Ectodermal cell (in vitro differentiated cells): Measurements from ENCODE around the gene SAMD14.
A peak's percentile ranks its signal among the peaks of the same experiment; 100 is the strongest.

Source experiments
- H3K27ac ChIP-seq: 2 replicates; pipeline ENCODE4 v1.7.0; 2013; ENCODE audit warnings: mild to moderate bottlenecking, low read depth, low read length; ENCODE audit not compliant: insufficient read depth, poor library complexity, severe bottlenecking
- H3K27me3 ChIP-seq: 2 replicates; pipeline ENCODE4 v1.7.0; 2013; ENCODE audit warnings: mild to moderate bottlenecking, low read length; ENCODE audit not compliant: insufficient read depth, control insufficient read depth, poor library complexity, severe bottlenecking
- H3K36me3 ChIP-seq: one replicate; pipeline ENCODE4 v1.7.0; 2013; ENCODE audit warnings: low read length; ENCODE audit not compliant: control insufficient read depth, insufficient read depth
- H3K4me1 ChIP-seq: one replicate; pipeline ENCODE4 v1.7.0; 2013; ENCODE audit warnings: low read length; ENCODE audit not compliant: control insufficient read depth, insufficient read depth
- H3K4me3 ChIP-seq: 2 replicates; pipeline ENCODE4 v1.7.0; 2013; ENCODE audit warnings: low read depth, low read length, control low read depth; ENCODE audit not compliant: insufficient read depth
- H3K9me3 ChIP-seq: 2 replicates; pipeline ENCODE4 v1.7.0; 2013; ENCODE audit warnings: mild to moderate bottlenecking, low read length, moderate library complexity; ENCODE audit not compliant: control insufficient read depth
- WGBS, 2 experiments: methylation state at CpG; one replicate each; pipeline ENCODE4 v1.1.7; 2013; ENCODE audit warnings: missing lambda C conversion rate in 2 of 2; 5-methylcytosine and 5-hydroxymethylcytosine counted together

SAMD14 gene

DNA sequence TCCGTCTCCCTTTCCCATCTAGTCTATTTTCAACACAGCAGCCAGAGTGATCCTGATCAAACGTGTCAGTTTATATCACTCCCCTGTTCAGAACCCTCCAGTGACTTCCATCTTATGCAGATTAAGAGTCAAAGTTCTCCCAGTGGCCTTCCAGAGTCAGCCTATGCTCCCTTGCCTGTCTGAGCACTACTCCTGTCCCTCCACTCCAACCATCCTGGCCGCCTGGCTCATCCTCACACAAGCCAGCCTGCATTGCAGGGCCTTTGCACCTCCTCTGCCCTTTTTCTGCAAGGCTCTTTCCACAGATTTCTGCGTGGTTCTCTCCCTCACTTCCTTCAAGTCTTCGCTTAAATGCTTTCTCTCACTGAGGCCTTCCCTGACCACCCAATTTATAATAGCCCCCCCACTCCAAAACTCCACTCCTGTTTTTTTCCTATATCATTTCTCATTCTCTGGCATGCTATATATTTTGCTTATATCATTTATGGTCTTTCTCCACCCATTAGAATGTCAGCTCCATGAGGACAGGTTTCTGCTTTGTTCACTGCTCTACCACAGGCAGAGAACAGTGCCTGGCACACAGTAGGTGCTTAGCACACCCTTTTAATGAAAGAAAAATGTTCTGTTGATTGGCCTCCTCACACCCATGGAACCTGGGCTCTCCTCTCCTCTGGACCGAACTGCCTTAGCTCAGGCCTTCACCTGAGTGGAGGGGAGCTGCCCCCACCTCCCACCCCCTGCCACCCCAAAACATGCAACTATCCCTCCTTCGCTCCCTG, 9.3 kb downstream of the SAMD14 start:
- H3K27ac ChIP-seq = no peak overlapping the region
- H3K36me3 ChIP-seq = no peaks in the 10 kb centered on the region
- H3K27me3 ChIP-seq = peaks cover 36% of the 10 kb centered on the region
- no peak overlapping the region for H3K4me3 ChIP-seq
- H3K4me1 ChIP-seq = peaks cover 29% of the 10 kb centered on the region
- 86 to 90% methylated on average over 7 of the region's 7 CpGs for WGBS, 2 experiments
- no peaks in the 10 kb centered on the region for H3K9me3 ChIP-seq

- Histone ChIP-seq H3K27ac (no peak overlapping the region), H3K9me3 (no peaks in the 10 kb centered on the region), H3K27me3 (peaks cover 36% of the 10 kb centered on the region), H3K4me3 (no peak overlapping the region), H3K36me3 (no peaks in the 10 kb centered on the region), H3K4me1 (peaks cover 26% of the 10 kb centered on the region)
- WGBS, 2 experiments = 91 to 92% methylated on average over 4 of the region's 4 CpGs
These were observed 11.1 kb downstream of the SAMD14 start for GRCh38 chr17:50118828-50119218.

- Histone ChIP-seq H3K27me3 (peaks cover 36% of the 10 kb centered on the region), H3K27ac (no peak overlapping the region), H3K9me3 (no peaks in the 10 kb centered on the region), H3K36me3 (no peaks in the 10 kb centered on the region), H3K4me3 (no peak overlapping the region), H3K4me1 (peaks cover 20% of the 10 kb centered on the region)
- 93% methylated on average over 22 of the region's 23 CpGs for WGBS, 2 experiments
These were observed 11.7 kb downstream of the SAMD14 start for GRCh38 chr17:50118076-50118827.

- Histone ChIP-seq H3K4me3 (peak overlapping the region; percentile 22), H3K9me3 (no peaks in the 10 kb centered on the region), H3K27me3 (peaks cover 36% of the 10 kb centered on the region), H3K36me3 (no peaks in the 10 kb centered on the region), H3K4me1 (peaks cover 23% of the 10 kb centered on the region), H3K27ac (no peak overlapping the region)
- WGBS, 2 experiments = 7 to 8% methylated on average over 64 of the region's 64 CpGs
These were observed 12.5 kb downstream of the SAMD14 start for GRCh38 chr17:50117202-50118051.

- no peak overlapping the region for H3K4me3 ChIP-seq
- 88 to 92% methylated on average over 17 of the region's 17 CpGs for WGBS, 2 experiments
- H3K27ac ChIP-seq = no peak overlapping the region
- peaks cover 36% of the 10 kb centered on the region for H3K27me3 ChIP-seq
- peaks cover 31% of the 10 kb centered on the region for H3K4me1 ChIP-seq
- H3K36me3 ChIP-seq = no peaks in the 10 kb centered on the region
- H3K9me3 ChIP-seq = no peaks in the 10 kb centered on the region
These were observed 14.2 kb downstream of the SAMD14 start for GRCh38 chr17:50115756-50116155.

DNA sequence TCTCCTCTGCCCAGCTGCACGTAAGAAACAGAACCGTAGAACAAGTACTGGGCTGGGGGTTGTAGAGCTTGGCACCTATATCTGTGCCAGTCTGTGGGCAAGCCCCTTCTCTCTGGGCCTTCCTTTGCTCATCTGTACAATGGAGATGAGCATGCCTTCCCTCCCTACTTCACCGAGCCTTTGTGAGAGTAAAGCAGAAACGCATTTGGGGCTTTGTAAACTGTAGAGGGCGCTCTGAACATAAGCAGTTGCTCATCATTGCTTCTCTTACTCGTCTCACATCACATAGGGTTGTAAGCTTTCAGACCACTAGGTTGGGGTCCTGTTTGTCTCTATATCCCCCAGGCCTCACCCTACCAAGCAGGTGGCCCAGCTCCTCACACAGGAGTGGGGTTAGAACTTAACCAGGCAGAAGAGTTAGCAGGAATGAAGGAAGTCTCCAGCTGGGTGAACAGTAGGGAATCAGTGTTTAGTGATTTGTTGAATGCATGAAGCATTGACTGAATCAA, 15.1 kb downstream of the SAMD14 start:
- Histone ChIP-seq H3K27me3 (peaks cover 32% of the 10 kb centered on the region), H3K4me1 (peaks cover 31% of the 10 kb centered on the region), H3K4me3 (no peak overlapping the region), H3K9me3 (no peaks in the 10 kb centered on the region), H3K36me3 (no peaks in the 10 kb centered on the region), H3K27ac (no peak overlapping the region)
- WGBS, 2 experiments = 27 to 29% methylated on average over 6 of the region's 6 CpGs

- H3K9me3 ChIP-seq = no peaks in the 10 kb centered on the region
- no peaks in the 10 kb centered on the region for H3K36me3 ChIP-seq
- peaks cover 31% of the 10 kb centered on the region for H3K4me1 ChIP-seq
- no peak overlapping the region for H3K27ac ChIP-seq
- 92 to 93% methylated on average over 4 of the region's 4 CpGs for WGBS, 2 experiments
- H3K4me3 ChIP-seq = no peak overlapping the region
- H3K27me3 ChIP-seq = peaks cover 29% of the 10 kb centered on the region
These were observed 15.6 kb downstream of the SAMD14 start for GRCh38 chr17:50114401-50114800.

GRCh38 chr17:50113624-50114320, 16.2 kb downstream of the SAMD14 start:
- no peaks in the 10 kb centered on the region for H3K9me3 ChIP-seq
- H3K27ac ChIP-seq = no peak overlapping the region
- no peaks in the 10 kb centered on the region for H3K36me3 ChIP-seq
- H3K4me3 ChIP-seq = no peak overlapping the region
- 92 to 94% methylated on average over 7 of the region's 7 CpGs for WGBS, 2 experiments
- H3K4me1 ChIP-seq = peaks cover 31% of the 10 kb centered on the region
- H3K27me3 ChIP-seq = peaks cover 23% of the 10 kb centered on the region

- WGBS, 2 experiments = 92 to 95% methylated on average over 17 of the region's 17 CpGs
- peaks cover 29% of the 10 kb centered on the region for H3K4me1 ChIP-seq
- H3K4me3 ChIP-seq = no peak overlapping the region
- no peaks in the 10 kb centered on the region for H3K36me3 ChIP-seq
- peaks cover 12% of the 10 kb centered on the region for H3K27me3 ChIP-seq
- H3K9me3 ChIP-seq = no peaks in the 10 kb centered on the region
- no peak overlapping the region for H3K27ac ChIP-seq
These were observed 17.3 kb downstream of the SAMD14 start for GRCh38 chr17:50112694-50113093.
